ENCODE measurements around the gene TMEM256.

DNA sequence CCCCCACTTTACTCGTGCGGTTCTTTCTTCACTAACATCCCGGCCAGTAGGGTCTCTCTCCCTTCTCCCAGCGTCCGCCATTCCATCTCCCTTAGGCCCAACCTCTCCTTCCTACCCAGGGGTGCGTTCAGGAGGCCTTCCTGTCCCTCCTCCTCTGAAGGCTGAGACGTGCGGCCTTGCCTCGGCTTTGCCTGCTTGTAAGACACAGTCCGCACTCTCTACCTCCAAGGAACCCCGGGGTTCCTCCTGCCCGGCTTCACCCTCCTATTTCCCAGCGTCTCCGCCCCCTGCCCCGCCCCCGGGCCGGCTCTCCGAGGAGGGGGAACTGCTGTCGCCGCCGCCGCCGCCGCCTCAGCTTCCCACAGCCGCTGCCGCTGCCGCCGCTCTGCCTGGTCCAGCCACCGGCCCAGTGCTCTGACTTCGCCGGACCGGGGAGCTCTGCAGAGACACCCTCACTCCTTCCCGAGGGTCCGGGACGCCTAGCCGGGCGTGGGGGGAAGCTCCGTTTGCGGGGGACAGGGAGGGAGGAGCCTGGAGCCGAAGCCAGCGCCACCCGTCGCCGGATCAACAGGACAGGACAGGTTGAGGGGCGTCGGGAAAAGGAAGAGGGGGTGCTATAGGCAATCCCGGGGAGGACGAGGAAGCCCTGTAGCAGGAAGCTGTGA is 34.2 kb upstream of the TMEM256 start:
- no peak for TF ChIP-seq CTCF (conservative IDR thresholded peaks at IDR 0.05)
- no peak for TF ChIP-seq EZH2 (IDR thresholded peaks at IDR 0.05; ENCODE audit: low read depth)
